H1 (cell line): ENCODE results near the gene AGGF1. TPM values are rescaled to one million over a fixed set of nuclear protein-coding genes. Genes with fewer than 3 reads are reported as not detected.

Source experiments
- CTCF ChIA-PET: fragments of 300-600 bp; sonication (Branson Sonifier 250); formaldehyde crosslinking; loops from one replicate; lab custom pipeline; 2021; ENCODE audit not compliant: partially characterized antibody; lab: Charles Lee
- POLR2A ChIA-PET: fragments of 300-600 bp; sonication (Branson Sonifier 250); formaldehyde crosslinking; loops from one replicate; lab custom pipeline; 2021; ENCODE audit warnings: inconsistent platforms; ENCODE audit not compliant: partially characterized antibody; lab: Charles Lee
- DNase-seq, 2 experiments: peaks; one replicate each; pipeline versions ENCODE4 v3.0.0 to v3.0.0-alpha.2; 2010 to 2022; ENCODE audit warnings: low spot score in 2 of 2, low read depth in 1 of 2, mixed read lengths in 1 of 2
- FAIRE-seq: peaks from 2 replicates; lab custom pipeline; 2011; peaks lifted over from hg19 to GRCh38; lab: Jason Lieb, UNC
- H2AFZ ChIP-seq: 2 replicates; pipeline ENCODE4 v1.8.1; 2012; ENCODE audit warnings: low read length, inconsistent platforms
- H2AK5ac ChIP-seq: 2 replicates; pipeline ENCODE4 v1.6.1; 2013; ENCODE audit warnings: low read depth, low read length
- H2BK120ac ChIP-seq: replicated peaks from 2 replicates; pipeline ENCODE3; 2013; ENCODE audit warnings: low read depth, low read length, inconsistent platforms
- H2BK12ac ChIP-seq: 2 replicates; pipeline ENCODE4 v1.6.1; 2013; ENCODE audit warnings: low read depth, low read length
- H2BK15ac ChIP-seq: 2 replicates; pipeline ENCODE4 v1.6.1; 2013; ENCODE audit warnings: low read length
- H2BK20ac ChIP-seq: 2 replicates; pipeline ENCODE4 v1.6.1; 2013; ENCODE audit warnings: low read length
- H2BK5ac ChIP-seq: 2 replicates; pipeline ENCODE4 v1.6.1; 2013; ENCODE audit warnings: low read depth, low read length
- H3K14ac ChIP-seq: 2 replicates; pipeline ENCODE4 v1.6.1; 2013; ENCODE audit warnings: inconsistent platforms; ENCODE audit not compliant: insufficient read length
- H3K18ac ChIP-seq: 2 replicates; pipeline ENCODE4 v1.6.1; 2013; ENCODE audit warnings: low read length; ENCODE audit errors: extremely low read depth
- H3K23ac ChIP-seq: 2 replicates; pipeline ENCODE4 v1.6.1; 2013; ENCODE audit warnings: inconsistent platforms; ENCODE audit not compliant: insufficient read length
- H3K23me2 ChIP-seq: 2 replicates; pipeline ENCODE4 v1.6.1; 2013; ENCODE audit warnings: low read depth, low read length
- H3K27ac ChIP-seq: 2 replicates; pipeline ENCODE4 v1.6.1; 2011; ENCODE audit warnings: low read depth, low read length, inconsistent platforms
- H3K27me3 ChIP-seq, 4 experiments: replicated peaks in 1 of 4; 1 replicate in 1 of 4; 2 replicates in 3 of 4; pipeline versions ENCODE4 v1.6.1 to v1.8.1; 2011 to 2013; ENCODE audit warnings: low read length in 3 of 4, mild to moderate bottlenecking in 3 of 4, inconsistent platforms in 2 of 4, mixed read lengths in 2 of 4, moderate library complexity in 1 of 4; ENCODE audit not compliant: control insufficient read depth in 3 of 4, insufficient read depth in 3 of 4; ENCODE audit errors: extremely low read depth in 1 of 4
- H3K36me3 ChIP-seq, 4 experiments: 2 replicates each; pipeline versions ENCODE4 v1.6.1 to v1.8.1; 2011 to 2013; ENCODE audit warnings: mild to moderate bottlenecking in 4 of 4, low read length in 3 of 4, moderate library complexity in 2 of 4, control low read depth in 1 of 4, inconsistent platforms in 1 of 4; ENCODE audit not compliant: insufficient read depth in 4 of 4, control insufficient read depth in 2 of 4
- H3K4ac ChIP-seq: replicated peaks from 2 replicates; pipeline ENCODE3; 2013; ENCODE audit warnings: low read length, low read depth, mixed read lengths, inconsistent platforms; ENCODE audit not compliant: insufficient read length
- H3K4me1 ChIP-seq, 4 experiments: replicated peaks in 1 of 4; 1 replicate in 1 of 4; 2 replicates in 3 of 4; pipeline versions ENCODE4 v1.6.1 to v1.8.1; 2011 to 2013; ENCODE audit warnings: low read length in 3 of 4, inconsistent platforms in 2 of 4, mixed read lengths in 1 of 4; ENCODE audit not compliant: insufficient read depth in 4 of 4, control insufficient read depth in 3 of 4
- H3K4me2 ChIP-seq, 2 experiments: 2 replicates each; pipeline versions ENCODE4 v1.6.1 to v1.8.1; 2011 to 2013; ENCODE audit warnings: low read depth in 2 of 2, low read length in 2 of 2, control low read depth in 1 of 2, inconsistent platforms in 1 of 2, mild to moderate bottlenecking in 1 of 2; ENCODE audit not compliant: insufficient read depth in 1 of 2
- H3K4me3 ChIP-seq, 4 experiments: fragments of 200-600, 300-600 bp in 1 of 4; sonication (generic), shearing (Covaris generic), sonication (Bioruptor Twin) in 1 of 4; 2 replicates each; pipeline versions ENCODE4 v1.5.1 to v1.8.1; 2011 to 2016; ENCODE audit warnings: low read length in 4 of 4, low read depth in 3 of 4, control low read depth in 2 of 4, inconsistent platforms in 2 of 4, mild to moderate bottlenecking in 2 of 4, mixed read lengths in 1 of 4, moderate library complexity in 1 of 4; ENCODE audit not compliant: insufficient read depth in 2 of 4; ENCODE audit errors: extremely low read depth in 1 of 4
- H3K56ac ChIP-seq: replicated peaks from 2 replicates; pipeline ENCODE3; 2013; ENCODE audit warnings: low read depth, mild to moderate bottlenecking, mixed read lengths, low read length, inconsistent platforms; ENCODE audit not compliant: insufficient read length
- H3K79me1 ChIP-seq: 2 replicates; pipeline ENCODE4 v1.6.1; 2013; ENCODE audit warnings: low read depth, low read length, control low read depth
- H3K79me2 ChIP-seq, 2 experiments: 2 replicates each; pipeline versions ENCODE4 v1.6.1 to v1.8.1; 2012 to 2013; ENCODE audit warnings: low read length in 2 of 2, mild to moderate bottlenecking in 2 of 2, inconsistent platforms in 1 of 2; ENCODE audit not compliant: insufficient read depth in 2 of 2, control insufficient read depth in 1 of 2
- H3K9ac ChIP-seq, 4 experiments: replicated peaks in 1 of 4; 1 replicate in 1 of 4; 2 replicates in 3 of 4; pipeline versions ENCODE4 v1.6.1 to v1.8.1; 2011 to 2013; ENCODE audit warnings: low read depth in 3 of 4, low read length in 3 of 4, control low read depth in 2 of 4, mild to moderate bottlenecking in 2 of 4, moderate library complexity in 2 of 4, inconsistent platforms in 1 of 4; ENCODE audit errors: extremely low read depth in 1 of 4
- H3K9me3 ChIP-seq, 2 experiments: 2 replicates each; pipeline versions ENCODE4 v1.6.1 to v1.8.1; 2012 to 2013; ENCODE audit warnings: mild to moderate bottlenecking in 2 of 2, moderate library complexity in 2 of 2, control low read depth in 1 of 2, inconsistent platforms in 1 of 2, low read depth in 1 of 2, low read length in 1 of 2, mixed read lengths in 1 of 2; ENCODE audit not compliant: insufficient read depth in 2 of 2
- H4K20me1 ChIP-seq, 2 experiments: replicated peaks in 1 of 2; 2 replicates each; pipeline versions ENCODE3 to v1.8.1; 2011 to 2013; ENCODE audit warnings: inconsistent platforms in 2 of 2, low read length in 2 of 2, mild to moderate bottlenecking in 1 of 2; ENCODE audit not compliant: insufficient read depth in 2 of 2, control insufficient read depth in 1 of 2
- H4K5ac ChIP-seq: 2 replicates; pipeline ENCODE4 v1.6.1; 2013; ENCODE audit warnings: low read length, low read depth, mixed read lengths, inconsistent platforms; ENCODE audit not compliant: insufficient read length
- H4K8ac ChIP-seq: 2 replicates; pipeline ENCODE4 v1.8.0; 2013; ENCODE audit warnings: mild to moderate bottlenecking, moderate library complexity, low read length, inconsistent platforms; ENCODE audit not compliant: insufficient read depth; ENCODE audit errors: extremely low read depth
- H4K91ac ChIP-seq: replicated peaks from 2 replicates; pipeline ENCODE3; 2013; ENCODE audit warnings: low read length, mixed read lengths, inconsistent platforms; ENCODE audit not compliant: insufficient read length
- ASH2L ChIP-seq: fragments of 200-600, 300-600 bp; sonication (generic); IDR thresholded peaks from one replicate; pipeline ENCODE4 v1.7.1; 2017; ENCODE audit warnings: low read length
- CBX8 ChIP-seq: fragments of 300-800, 300-1000 bp; sonication (generic); IDR thresholded peaks from 2 replicates; pipeline ENCODE4 v1.7.1; 2016; ENCODE audit warnings: low read depth, low read length, borderline replicate concordance
- CHD2 ChIP-seq: IDR thresholded peaks from 2 replicates; pipeline ENCODE4 v1.6.1; 2012; ENCODE audit warnings: low read length, improper control_type of control experiment
- HDAC6 ChIP-seq: IDR thresholded peaks from one replicate; pipeline ENCODE4 v1.7.1; 2012; ENCODE audit warnings: low read depth, mild to moderate bottlenecking, inconsistent platforms, low read length, moderate library complexity
- POLR2AphosphoS5 ChIP-seq: IDR thresholded peaks from 2 replicates; pipeline ENCODE4 v1.6.1; 2011; ENCODE audit warnings: low read depth, low read length
- SIN3A ChIP-seq, 2 experiments: IDR thresholded peaks in 1 of 2; conservative IDR thresholded peaks in 1 of 2; 2 replicates each; pipeline ENCODE4 v1.6.1; 2011 to 2012; ENCODE audit warnings: low read length in 2 of 2, improper control_type of control experiment in 1 of 2, low read depth in 1 of 2, mild to moderate bottlenecking in 1 of 2
- WGBS, 2 experiments: shearing (Covaris generic) in 1 of 2; methylation state at CpG; one replicate each; pipeline versions ENCODE4 v1.1.6 to v1.1.7; 2013 to 2015; ENCODE audit warnings: low lambda C conversion rate in 2 of 2, mixed read lengths in 2 of 2, inconsistent platforms in 1 of 2, low coverage in 1 of 2, missing lambda C conversion rate in 1 of 2; ENCODE audit not compliant: insufficient replicate concordance in 2 of 2, insufficient coverage in 1 of 2, insufficient read length in 1 of 2; ENCODE audit errors: extremely low coverage in 1 of 2, missing lambda C conversion rate in 1 of 2; 5-methylcytosine and 5-hydroxymethylcytosine counted together
- polyA plus RNA-seq, 7 experiments: library from polyadenylated mRNA; depleted of rRNA in 3 of 7; stranded (reverse) in 5 of 7; unstranded in 2 of 7; fragments of >200 nt in 5 of 7; fragments of 200-250 nt in 2 of 7; gene quantifications; 1 replicate in 5 of 7; 2 replicates in 1 of 7; 4 replicates in 1 of 7; pipeline versions ENCODE4 v1.2.1 to v1.2.3, GENCODE V29; 2011 to 2013; ENCODE audit warnings: missing spikeins in 2 of 7, mixed read lengths in 2 of 7
- total RNA-seq: library from RNA; stranded (reverse); fragmentation: NEBNext Ultra II Directional; extraction: Animal tissue kit (Norgen Biotek cat#: 25700); gene quantifications from 2 replicates; pipeline ENCODE4 v1.2.1, GENCODE V29; 2021
- TF ChIP-seq, protein P1 (sequence below): IDR thresholded peaks from 2 replicates; pipeline ENCODE4 v1.6.1; 2011; ENCODE audit warnings: low read depth, mild to moderate bottlenecking, low read length; ENCODE audit not compliant: insufficient read depth

AGGF1 gene
- total and polyA plus RNA-seq, 2 of the 8 experiments (the other 6 are each of a cell fraction or from before 2014, with no cell fraction given), result 7.3 to 19.0 TPM

DNA sequence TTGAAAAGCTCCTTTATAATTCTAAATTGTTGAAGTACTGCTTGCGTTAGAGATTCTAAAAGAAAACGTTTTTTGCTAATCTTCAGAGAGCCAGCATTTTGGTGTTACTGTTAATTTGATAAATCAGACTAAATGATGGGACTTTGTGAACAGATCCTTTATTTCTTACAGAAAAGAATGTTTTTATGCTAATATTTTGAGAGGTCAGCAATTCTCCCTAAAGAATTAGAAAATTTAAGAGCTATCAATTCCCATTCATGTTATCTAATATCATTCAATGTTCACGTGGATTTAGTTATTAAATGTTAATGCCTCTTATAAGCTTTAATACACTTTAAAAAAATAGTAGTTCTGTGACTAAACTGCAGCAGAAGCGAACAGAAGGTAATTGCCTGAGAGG is 2.4 kb downstream of the AGGF1 start:
- DNase-seq (no peak), FAIRE-seq (no peak)
- no peak overlapping the region for H2BK5ac ChIP-seq
- H3K27me3 ChIP-seq, result peaks cover 0 to 7% (median 3%) of the 10 kb centered on the region in 4 experiments; a peak in 4 of 7 replicates
- no peak overlapping the region for H2AFZ ChIP-seq
- no peak overlapping the region for H2BK15ac ChIP-seq
- peaks cover 5% of the 10 kb centered on the region; the same call in 1 of the 2 replicates for H3K23me2 ChIP-seq
- H3K27ac ChIP-seq, result no peak overlapping the region
- H4K20me1 ChIP-seq, result peaks cover 2 to 4% of the 10 kb centered on the region in 2 experiments
- no peak overlapping the region for H2BK12ac ChIP-seq
- H3K9me3 ChIP-seq, result peaks cover 17 to 18% of the 10 kb centered on the region in 2 experiments
- no peaks in the 10 kb centered on the region; the same call in 1 of the 2 replicates for H3K79me1 ChIP-seq
- TF ChIP-seq, protein P1, sequence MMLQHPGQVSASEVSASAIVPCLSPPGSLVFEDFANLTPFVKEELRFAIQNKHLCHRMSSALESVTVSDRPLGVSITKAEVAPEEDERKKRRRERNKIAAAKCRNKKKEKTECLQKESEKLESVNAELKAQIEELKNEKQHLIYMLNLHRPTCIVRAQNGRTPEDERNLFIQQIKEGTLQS, result no peak
- TF ChIP-seq CHD2, result no peak
- no peak for TF ChIP-seq CBX8
- no peak for TF ChIP-seq HDAC6
- TF ChIP-seq SIN3A (conservative IDR thresholded peaks at IDR 0.05 in 1 of 2, IDR thresholded peaks at IDR 0.05 in 1 of 2; ENCODE audit: low read depth in 1 of 2, low read length in 2 of 2), result no peak
- no peak for TF ChIP-seq ASH2L
- no peak for TF ChIP-seq POLR2AphosphoS5
- H3K18ac ChIP-seq, result no peak overlapping the region
- H3K4me3 ChIP-seq, result no peak overlapping the region
- no peak overlapping the region for H3K9ac ChIP-seq
- H2AK5ac ChIP-seq, result no peak overlapping the region
- no peak overlapping the region for H3K56ac ChIP-seq
- H3K79me2 ChIP-seq, result no peaks in the 10 kb centered on the region
- no peak overlapping the region for H2BK20ac ChIP-seq
- no peak overlapping the region for H3K4me2 ChIP-seq
- 88% methylated on average over 4 of the region's 4 CpGs; no CpG with 5 or more reads in 1 of the 2 experiments for WGBS, 2 experiments
- no peak overlapping the region for H2BK120ac ChIP-seq
- no peak overlapping the region for H3K23ac ChIP-seq
- H3K4me1 ChIP-seq, result peaks cover 0 to 7% (median 0%) of the 10 kb centered on the region in 4 experiments; a peak in 1 of 7 replicates
- no peak overlapping the region for H3K14ac ChIP-seq
- H4K5ac ChIP-seq, result no peak overlapping the region
- H4K91ac ChIP-seq, result no peak overlapping the region
- POLR2A ChIA-PET, result no interaction called here
- H3K4ac ChIP-seq, result no peak overlapping the region
- CTCF ChIA-PET, result no interaction called here
- peaks cover 0 to 25% (median 8%) of the 10 kb centered on the region in 4 experiments; a peak in 4 of 8 replicates for H3K36me3 ChIP-seq
- H4K8ac ChIP-seq, result no peak overlapping the region
